Retinal pigment epithelial cell (primary cell): ENCODE data around the gene PHEX.

Source experiments
- DNase-seq: peaks from one replicate; pipeline ENCODE4 v3.0.0-alpha.2; 2010; ENCODE audit warnings: low read depth
- H3K4me3 ChIP-seq: 2 replicates; pipeline ENCODE4 v1.5.1; 2011; ENCODE audit warnings: mild to moderate bottlenecking, low read length, control low read depth, moderate library complexity
- TF ChIP-seq, protein P1 (sequence below): conservative IDR thresholded peaks from 2 replicates; pipeline ENCODE4 v1.5.1; 2011; ENCODE audit warnings: low read depth, low read length, control low read depth, inconsistent platforms

The PHEX gene

GRCh38 chrX:22032084-22032483, at the start of gene PHEX:
Gene PHEX (plus strand): TSS chrX:22032325. CDS start chrX:22033006, 681 bp downstream.
- DNase-seq, result no peak
- TF ChIP-seq, protein P1, sequence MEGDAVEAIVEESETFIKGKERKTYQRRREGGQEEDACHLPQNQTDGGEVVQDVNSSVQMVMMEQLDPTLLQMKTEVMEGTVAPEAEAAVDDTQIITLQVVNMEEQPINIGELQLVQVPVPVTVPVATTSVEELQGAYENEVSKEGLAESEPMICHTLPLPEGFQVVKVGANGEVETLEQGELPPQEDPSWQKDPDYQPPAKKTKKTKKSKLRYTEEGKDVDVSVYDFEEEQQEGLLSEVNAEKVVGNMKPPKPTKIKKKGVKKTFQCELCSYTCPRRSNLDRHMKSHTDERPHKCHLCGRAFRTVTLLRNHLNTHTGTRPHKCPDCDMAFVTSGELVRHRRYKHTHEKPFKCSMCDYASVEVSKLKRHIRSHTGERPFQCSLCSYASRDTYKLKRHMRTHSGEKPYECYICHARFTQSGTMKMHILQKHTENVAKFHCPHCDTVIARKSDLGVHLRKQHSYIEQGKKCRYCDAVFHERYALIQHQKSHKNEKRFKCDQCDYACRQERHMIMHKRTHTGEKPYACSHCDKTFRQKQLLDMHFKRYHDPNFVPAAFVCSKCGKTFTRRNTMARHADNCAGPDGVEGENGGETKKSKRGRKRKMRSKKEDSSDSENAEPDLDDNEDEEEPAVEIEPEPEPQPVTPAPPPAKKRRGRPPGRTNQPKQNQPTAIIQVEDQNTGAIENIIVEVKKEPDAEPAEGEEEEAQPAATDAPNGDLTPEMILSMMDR, result no peak
- H3K4me3 ChIP-seq, result no peak within 1 kb of the TSS

DNA sequence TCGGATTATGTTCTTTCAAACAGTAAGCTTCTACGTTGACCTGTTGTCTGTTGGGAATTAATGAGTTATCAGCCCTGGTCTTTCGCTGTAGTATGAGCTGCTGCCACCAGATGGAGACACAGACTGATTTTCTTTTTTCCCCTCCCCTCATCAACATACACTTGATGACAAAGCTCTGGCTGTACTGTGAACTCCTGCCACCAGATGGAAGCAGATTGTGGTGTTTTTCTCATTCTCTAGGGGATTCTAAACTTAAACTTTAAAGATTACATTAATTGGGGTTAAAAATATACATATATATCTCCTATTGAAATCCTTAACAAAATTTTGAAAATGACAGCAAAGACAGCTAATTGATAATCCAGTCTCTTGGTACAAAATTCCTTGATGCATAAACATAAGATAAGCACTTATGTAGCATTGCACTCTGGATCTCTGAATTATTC, 46.8 kb upstream of the PHEX start:
- no peak for DNase-seq
- TF ChIP-seq, protein P1, result peak; percentile 89
- no peak overlapping the region for H3K4me3 ChIP-seq

DNA sequence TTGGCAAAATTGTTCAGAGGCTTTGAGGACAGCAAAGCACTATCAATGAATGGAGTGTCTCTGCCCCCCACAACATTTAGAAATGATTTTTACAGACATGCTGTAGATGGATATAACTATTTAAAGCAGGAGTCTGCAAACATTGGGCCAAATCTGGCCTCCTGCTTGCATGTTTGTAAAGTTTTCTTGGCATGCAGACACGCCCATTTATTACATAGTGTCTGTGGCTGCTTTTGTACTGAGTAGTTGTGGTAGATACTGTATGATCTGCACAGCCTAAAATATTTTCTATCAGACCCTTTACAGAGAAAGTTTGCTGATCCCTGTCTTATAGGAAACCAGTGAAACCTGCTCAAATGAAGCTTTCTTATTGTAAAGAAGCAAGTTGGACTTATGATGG, 45.5 kb upstream of the PHEX start:
- no peak for DNase-seq
- TF ChIP-seq, protein P1, result no peak
- no peak overlapping the region for H3K4me3 ChIP-seq

- TF ChIP-seq, protein P1, result no peak
- H3K4me3 ChIP-seq, result no peak overlapping the region
- DNase-seq, result no peak
These were observed 42.7 kb upstream of the PHEX start for GRCh38 chrX:21989384-21989783.

DNA sequence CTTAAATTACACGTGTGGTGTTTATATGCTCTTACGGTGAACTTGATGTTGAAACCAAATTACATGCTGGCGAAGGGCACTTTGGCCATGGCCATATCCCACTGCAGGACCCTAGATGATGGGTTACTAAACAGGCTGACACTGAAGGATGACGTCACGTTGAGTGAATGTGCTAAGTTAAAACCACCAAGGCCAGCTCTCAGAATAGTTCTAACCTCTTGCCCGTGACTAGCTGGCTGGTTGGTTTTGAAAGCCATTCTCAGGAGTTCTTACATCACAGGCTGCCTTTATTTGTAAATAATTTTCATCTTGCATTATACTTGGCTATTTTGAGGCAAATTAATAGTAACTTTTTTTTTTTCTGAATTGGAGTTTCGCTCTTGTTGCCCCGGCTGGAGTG, 41.3 kb upstream of the PHEX start:
- no peak for DNase-seq
- no peak overlapping the region for H3K4me3 ChIP-seq
- TF ChIP-seq, protein P1, result no peak

DNA sequence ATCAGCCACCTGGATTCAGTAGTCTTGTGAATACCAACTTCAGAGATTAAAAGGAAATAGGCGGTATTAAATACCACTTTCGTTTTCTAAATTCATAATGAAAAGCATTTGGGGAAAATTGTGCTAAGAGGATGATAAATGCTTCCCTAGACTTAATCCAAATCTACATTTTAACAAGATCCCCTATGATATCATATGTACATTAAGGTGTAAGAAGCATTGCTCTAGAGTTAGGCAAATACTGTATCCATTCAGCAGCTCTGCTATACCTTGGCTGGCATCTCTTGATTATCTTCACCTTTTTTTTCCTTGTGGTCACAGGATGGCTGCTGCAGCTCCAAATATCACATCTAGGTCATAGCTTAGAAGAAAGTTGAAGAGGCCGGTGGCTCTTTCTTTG, 40.6 kb upstream of the PHEX start:
- DNase-seq, result no peak
- no peak overlapping the region for H3K4me3 ChIP-seq
- TF ChIP-seq, protein P1, result no peak

GRCh38 chrX:21993265-21993664, 38.9 kb upstream of the PHEX start:
- TF ChIP-seq, protein P1, result no peak
- no peak overlapping the region for H3K4me3 ChIP-seq
- no peak for DNase-seq
